ENCODE data around the gene MAML1. TPM values are rescaled to one million over a fixed set of nuclear protein-coding genes. Genes with fewer than 3 reads are reported as not detected.

Gene MAML1
- total RNA-seq, 2 donors from 2014 or later, result 18.1 to 18.2 TPM

GRCh38 chr5:179780362-179780761 lies 47.7 kb downstream of the MAML1 start:
- no peak overlapping the region for H3K27ac ChIP-seq
- WGBS, 2 donors, result 75 to 86% methylated on average over 7 of the region's 7 CpGs
- TF ChIP-seq CTCF (IDR thresholded peaks at IDR 0.05), result no peak
- TF ChIP-seq POLR2A (IDR thresholded peaks at IDR 0.05), result no peak
- H3K9me3 ChIP-seq, result no peaks in the 10 kb centered on the region
- H3K36me3 ChIP-seq (replicated peaks in 1 of 2; ENCODE audit: insufficient read depth in 1 of 2, low read depth in 2 of 2), result peaks cover 7 to 10% of the 10 kb centered on the region in 2 donors
- intact Hi-C loops (cut with DNase I), result no loop called here
- H3K4me3 ChIP-seq, result no peak overlapping the region
- DNase-seq (no peak), ATAC-seq (no peak)
- no peaks in the 10 kb centered on the region for H3K27me3 ChIP-seq
- no peaks in the 10 kb centered on the region for H3K4me1 ChIP-seq

GRCh38 chr5:179781846-179782245 lies 49.2 kb downstream of the MAML1 start:
- DNase-seq, result no peak
- intact Hi-C loops (cut with DNase I), result no loop called here
- TF ChIP-seq CTCF (IDR thresholded peaks at IDR 0.05) (no peak), POLR2A (IDR thresholded peaks at IDR 0.05) (no peak)
- H3K4me1 ChIP-seq, result no peaks in the 10 kb centered on the region
- no peak for ATAC-seq
- H3K36me3 ChIP-seq (replicated peaks in 1 of 2; ENCODE audit: insufficient read depth in 1 of 2, low read depth in 2 of 2), result peaks cover 0 to 2% of the 10 kb centered on the region in 2 donors
- H3K27me3 ChIP-seq, result no peaks in the 10 kb centered on the region
- no peak overlapping the region for H3K4me3 ChIP-seq
- no peaks in the 10 kb centered on the region for H3K9me3 ChIP-seq
- no peak overlapping the region for H3K27ac ChIP-seq
- WGBS, 2 donors, result 73 to 91% methylated on average over 4 of the region's 4 CpGs

- no peak overlapping the region for H3K4me3 ChIP-seq
- TF ChIP-seq CTCF (IDR thresholded peaks at IDR 0.05) (no peak), POLR2A (IDR thresholded peaks at IDR 0.05) (no peak)
- DNase-seq (no peak), ATAC-seq (no peak)
- 93 to 95% methylated on average over 6 to 9 of the region's 9 CpGs for WGBS, 2 donors
- no peak overlapping the region for H3K27ac ChIP-seq
- intact Hi-C loops (cut with DNase I), result no loop called here
- peaks cover 0 to 2% of the 10 kb centered on the region in 2 donors for H3K36me3 ChIP-seq (replicated peaks in 1 of 2; ENCODE audit: insufficient read depth in 1 of 2, low read depth in 2 of 2)
- H3K9me3 ChIP-seq, result no peaks in the 10 kb centered on the region
- no peaks in the 10 kb centered on the region for H3K27me3 ChIP-seq
- no peaks in the 10 kb centered on the region for H3K4me1 ChIP-seq
These were observed 50.5 kb downstream of the MAML1 start for GRCh38 chr5:179783128-179783527.

GRCh38 chr5:179786861-179787260 lies 54.2 kb downstream of the MAML1 start:
- no peak for DNase-seq

More at GRCh38 chr5:179786861-179787260, 54.2 kb downstream of the MAML1 start:
- 71 to 72% methylated on average over 9 to 10 of the region's 12 CpGs for WGBS, 2 donors
- no peak for ATAC-seq
- no peaks in the 10 kb centered on the region for H3K27me3 ChIP-seq
- H3K4me3 ChIP-seq, result no peak overlapping the region
- H3K4me1 ChIP-seq, result peaks cover 1% of the 10 kb centered on the region
- TF ChIP-seq POLR2A (IDR thresholded peaks at IDR 0.05) (no peak), CTCF (IDR thresholded peaks at IDR 0.05) (no peak)
- intact Hi-C loops (cut with DNase I), result no loop called here
- no peak overlapping the region for H3K27ac ChIP-seq
- H3K36me3 ChIP-seq (replicated peaks in 1 of 2; ENCODE audit: insufficient read depth in 1 of 2, low read depth in 2 of 2), result no peaks in the 10 kb centered on the region
- H3K9me3 ChIP-seq, result no peaks in the 10 kb centered on the region

Data from body of pancreas (tissue), 4 donors.